Stomach (tissue), 9 donors: Measurements from ENCODE around the gene ST6GAL2. TPM values are rescaled to one million over a fixed set of nuclear protein-coding genes. Genes with fewer than 3 reads are reported as not detected.

Experiments used
- DNase-seq, 2 donors: peaks; one replicate each; pipeline versions ENCODE4 v3.0.0 to v3.0.0-alpha.2; 2013 to 2019
- H3K27ac ChIP-seq, 5 donors: fragments of 200-600 bp in 4 of 5; sonication (generic) in 4 of 5; one replicate each; pipeline ENCODE4 v1.5.1; 2013 to 2019; ENCODE audit warnings: mild to moderate bottlenecking in 1 of 5, moderate library complexity in 1 of 5
- H3K27me3 ChIP-seq, 3 donors: fragments of 200-600 bp; sonication (generic); one replicate each; pipeline ENCODE4 v1.5.1; 2017 to 2019; ENCODE audit warnings: mixed run types in 1 of 3
- H3K36me3 ChIP-seq, 4 donors: fragments of 200-600 bp; sonication (generic); 1 replicate in 3 of 4; 2 replicates in 1 of 4; pipeline ENCODE4 v1.5.1; 2016 to 2019
- H3K4me1 ChIP-seq, 4 donors: fragments of 200-600 bp; sonication (generic); one replicate each; pipeline ENCODE4 v1.5.1; 2016 to 2019
- H3K4me3 ChIP-seq, 4 donors: fragments of 200-600 bp; sonication (generic) in 3 of 4; one replicate each; pipeline ENCODE4 v1.5.1; 2016 to 2019; ENCODE audit warnings: mild to moderate bottlenecking in 1 of 4
- H3K9me3 ChIP-seq, 4 donors: fragments of 200-600 bp; sonication (generic); one replicate each; pipeline ENCODE4 v1.5.1; 2016 to 2019
- EP300 ChIP-seq: sonication (generic); formaldehyde crosslinking; IDR thresholded peaks from one replicate; pipeline ENCODE4 v1.6.1; 2017; ENCODE audit warnings: antibody characterized with exemption
- POLR2A ChIP-seq, 4 donors: fragments of 450-650 bp; IDR thresholded peaks; one replicate each; pipeline ENCODE4 v1.6.1; 2016; ENCODE audit warnings: antibody characterized with exemption in 4 of 4, control low read depth in 2 of 4, mild to moderate bottlenecking in 1 of 4, moderate library complexity in 1 of 4
- POLR2AphosphoS5 ChIP-seq, 3 donors: sonication (generic); formaldehyde crosslinking; IDR thresholded peaks; one replicate each; pipeline ENCODE4 v1.6.1; 2016; ENCODE audit warnings: antibody characterized with exemption in 3 of 3
- WGBS, 5 donors: extraction: QIAGEN DNeasy Blood & Tissue Kit in 3 of 5; methylation state at CpG; one replicate each; pipeline versions ENCODE4 v1.1.5 to v1.1.7; 2013 to 2018; 5-methylcytosine and 5-hydroxymethylcytosine counted together
- intact Hi-C: fragments of 100-400 bp; cut with DNase I; formaldehyde crosslinking; loops from one replicate; pipeline ENCODE4 v1.15.1; 2023; ENCODE audit warnings: low total_unique reads
- polyA plus RNA-seq, 3 donors: library from polyadenylated mRNA; stranded (reverse); fragments of 200-250 nt; gene quantifications; one replicate each; pipeline ENCODE4 v1.2.3, GENCODE V29; 2013
- total RNA-seq, 5 donors: library from RNA; depleted of rRNA; stranded (reverse); fragments of >200 nt; gene quantifications; one replicate each; pipeline versions ENCODE4 v1.1.0 to v1.2.3, GENCODE V29; 2014 to 2016
- TF ChIP-seq, protein P1 (sequence below), 7 experiments: fragments of 450-650 bp in 4 of 7; fragments of 200-600 bp in 3 of 7; sonication (generic) in 3 of 7; IDR thresholded peaks; one replicate each; pipeline ENCODE4 v1.5.1; 2016 to 2019; ENCODE audit warnings: antibody characterized with exemption in 7 of 7, control low read depth in 2 of 7, mild to moderate bottlenecking in 1 of 7
- donor health status: healthy with polysubstance abuse.
- donor health status: Bipolar disorder and iron deficiency.
- donor health status: healthy.

ST6GAL2 gene
- total and polyA plus RNA-seq, 8 donors: 0.12 to 9.0 (median 0.63) TPM; not detected in 2

DNA sequence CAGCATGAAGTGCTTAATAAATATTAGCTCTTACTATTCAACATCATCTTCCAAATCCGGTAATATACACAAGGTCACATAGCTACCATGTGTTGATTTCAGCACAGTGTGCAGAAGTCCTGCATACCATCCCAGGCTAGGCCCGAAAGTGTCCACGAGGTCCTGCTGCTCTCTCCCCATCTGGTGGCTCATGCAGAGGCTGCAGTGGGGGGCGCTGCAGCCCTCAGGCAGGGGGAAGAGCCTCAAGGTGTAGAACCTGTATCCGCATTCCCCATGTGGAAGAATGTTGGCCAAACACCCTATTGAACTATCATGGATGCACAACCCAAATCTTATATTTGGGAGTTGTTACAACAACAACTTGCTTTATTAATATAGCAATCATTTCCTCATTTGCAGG is 88.5 kb downstream of the ST6GAL2 start:
- intact Hi-C loops: no loop called here
- H3K27ac ChIP-seq: no peak overlapping the region
- no peak for DNase-seq
- 78 to 92% (median 86%) methylated on average over 5 of the region's 5 CpGs for WGBS, 5 donors
- TF ChIP-seq POLR2A (IDR thresholded peaks at IDR 0.05): no peak
- TF ChIP-seq EP300: no peak
- no peak for TF ChIP-seq POLR2AphosphoS5 (IDR thresholded peaks at IDR 0.05)
- TF ChIP-seq, protein P1, sequence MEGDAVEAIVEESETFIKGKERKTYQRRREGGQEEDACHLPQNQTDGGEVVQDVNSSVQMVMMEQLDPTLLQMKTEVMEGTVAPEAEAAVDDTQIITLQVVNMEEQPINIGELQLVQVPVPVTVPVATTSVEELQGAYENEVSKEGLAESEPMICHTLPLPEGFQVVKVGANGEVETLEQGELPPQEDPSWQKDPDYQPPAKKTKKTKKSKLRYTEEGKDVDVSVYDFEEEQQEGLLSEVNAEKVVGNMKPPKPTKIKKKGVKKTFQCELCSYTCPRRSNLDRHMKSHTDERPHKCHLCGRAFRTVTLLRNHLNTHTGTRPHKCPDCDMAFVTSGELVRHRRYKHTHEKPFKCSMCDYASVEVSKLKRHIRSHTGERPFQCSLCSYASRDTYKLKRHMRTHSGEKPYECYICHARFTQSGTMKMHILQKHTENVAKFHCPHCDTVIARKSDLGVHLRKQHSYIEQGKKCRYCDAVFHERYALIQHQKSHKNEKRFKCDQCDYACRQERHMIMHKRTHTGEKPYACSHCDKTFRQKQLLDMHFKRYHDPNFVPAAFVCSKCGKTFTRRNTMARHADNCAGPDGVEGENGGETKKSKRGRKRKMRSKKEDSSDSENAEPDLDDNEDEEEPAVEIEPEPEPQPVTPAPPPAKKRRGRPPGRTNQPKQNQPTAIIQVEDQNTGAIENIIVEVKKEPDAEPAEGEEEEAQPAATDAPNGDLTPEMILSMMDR (IDR thresholded peaks at IDR 0.05): no peak
- no peak overlapping the region for H3K4me3 ChIP-seq
- H3K9me3 ChIP-seq: peaks cover 0 to under 1% (median 0%) of the 10 kb centered on the region in 4 donors
- no peaks in the 10 kb centered on the region for H3K36me3 ChIP-seq
- no peaks in the 10 kb centered on the region for H3K27me3 ChIP-seq
- no peaks in the 10 kb centered on the region for H3K4me1 ChIP-seq

DNA sequence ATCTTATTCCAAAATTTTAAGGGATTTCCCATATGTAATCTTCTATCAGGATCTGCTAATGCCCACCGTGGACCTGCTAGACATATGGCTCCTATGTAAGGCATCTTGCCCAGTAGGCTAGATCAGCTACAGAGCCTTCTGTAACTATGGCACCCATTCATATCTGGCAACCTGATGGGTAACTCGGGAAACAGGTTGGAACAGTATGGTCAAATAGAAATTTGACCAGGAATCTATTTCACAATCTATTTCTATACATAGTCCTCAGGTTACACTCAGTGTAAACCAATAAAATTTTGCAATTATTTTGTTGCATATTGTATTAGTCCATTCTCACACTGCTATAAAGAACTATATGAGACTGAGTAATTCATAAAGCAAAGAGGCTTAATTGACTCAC is 93.3 kb downstream of the ST6GAL2 start:
- intact Hi-C loops: no loop called here
- TF ChIP-seq, protein P1 (IDR thresholded peaks at IDR 0.05): no peak
- TF ChIP-seq POLR2A (IDR thresholded peaks at IDR 0.05) (no peak), POLR2AphosphoS5 (IDR thresholded peaks at IDR 0.05) (no peak), EP300 (no peak)
- no peaks in the 10 kb centered on the region for H3K36me3 ChIP-seq
- H3K27me3 ChIP-seq: no peaks in the 10 kb centered on the region
- WGBS, 5 donors: 73 to 82% (median 80%) methylated on average over 2 of the region's 2 CpGs
- no peaks in the 10 kb centered on the region for H3K4me1 ChIP-seq
- no peak overlapping the region for H3K4me3 ChIP-seq
- H3K9me3 ChIP-seq: peaks cover 0 to 7% (median 1%) of the 10 kb centered on the region in 4 donors
- H3K27ac ChIP-seq: no peak overlapping the region
- DNase-seq: no peak

DNA sequence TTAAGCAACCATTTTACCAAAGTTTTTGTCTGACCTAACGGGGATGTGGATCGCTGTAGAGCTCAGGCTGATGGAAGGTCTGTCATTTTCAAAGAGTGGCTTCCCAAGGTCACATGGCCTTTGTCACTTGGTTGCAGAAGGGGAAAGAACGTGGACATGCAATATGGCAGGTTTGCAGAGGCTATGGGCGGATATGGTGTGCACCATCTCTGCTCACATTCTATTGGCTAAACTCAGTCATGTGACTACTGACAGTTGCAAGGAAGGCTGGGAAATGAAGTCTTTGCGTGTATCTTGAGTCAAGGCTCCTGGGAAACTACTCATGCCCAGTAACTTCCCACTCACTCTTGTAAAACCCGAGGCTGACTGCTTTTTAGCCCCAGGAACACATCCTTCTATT is 96.8 kb downstream of the ST6GAL2 start:
- no peaks in the 10 kb centered on the region for H3K27me3 ChIP-seq
- no peak for DNase-seq
- intact Hi-C loops: no loop called here
- no peak overlapping the region for H3K27ac ChIP-seq
- peaks cover 0 to 7% (median 1%) of the 10 kb centered on the region in 4 donors for H3K9me3 ChIP-seq
- H3K4me1 ChIP-seq: no peaks in the 10 kb centered on the region
- TF ChIP-seq POLR2AphosphoS5 (IDR thresholded peaks at IDR 0.05) (no peak), EP300 (no peak), POLR2A (IDR thresholded peaks at IDR 0.05) (no peak)
- TF ChIP-seq, protein P1 (IDR thresholded peaks at IDR 0.05): no peak
- H3K4me3 ChIP-seq: no peak overlapping the region
- no peaks in the 10 kb centered on the region for H3K36me3 ChIP-seq
- 82 to 88% (median 86%) methylated on average over 6 of the region's 6 CpGs for WGBS, 5 donors

DNA sequence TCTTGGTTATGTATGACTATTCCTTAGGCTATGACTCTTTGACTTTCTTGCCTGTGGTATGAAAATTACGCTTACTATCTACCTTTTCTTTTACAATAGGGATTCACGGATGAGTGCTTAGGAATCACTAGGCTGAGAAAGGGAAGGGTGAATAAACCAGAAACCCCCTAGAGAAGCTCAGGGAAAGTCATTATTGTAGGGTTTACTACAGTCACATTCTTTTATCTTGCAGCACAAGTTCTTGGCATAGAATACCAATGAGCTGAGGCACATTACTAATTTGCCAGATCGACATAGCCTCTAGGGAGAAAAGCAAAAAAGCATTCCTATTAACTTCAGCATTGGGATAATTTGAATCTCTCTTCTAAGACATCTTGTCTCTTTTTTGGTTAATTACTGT is 103.3 kb downstream of the ST6GAL2 start:
- Histone ChIP-seq H3K36me3 (no peaks in the 10 kb centered on the region), H3K4me3 (no peak overlapping the region), H3K27me3 (no peaks in the 10 kb centered on the region), H3K27ac (no peak overlapping the region), H3K4me1 (no peaks in the 10 kb centered on the region), H3K9me3 (peaks cover 0 to 4% (median 0%) of the 10 kb centered on the region in 4 donors)
- WGBS, 5 donors: 77 to 86% (median 84%) methylated on average over 3 of the region's 3 CpGs
- TF ChIP-seq POLR2A (IDR thresholded peaks at IDR 0.05): no peak
- TF ChIP-seq, protein P1 (IDR thresholded peaks at IDR 0.05): no peak
- no peak for TF ChIP-seq EP300
- no peak for TF ChIP-seq POLR2AphosphoS5 (IDR thresholded peaks at IDR 0.05)
- peak in 1 of 2 donors; percentile 10 for DNase-seq
- intact Hi-C loops: no loop called here
